PC-9 (cell line): Measurements from ENCODE around the gene PRKG1.

Experiments
- EZH2 ChIP-seq: fragments of 200-600 bp; sonication (generic); IDR thresholded peaks from 2 replicates; pipeline ENCODE4 v1.8.0; 2017; ENCODE audit warnings: antibody characterized with exemption, low read depth
- TF ChIP-seq, protein P1 (sequence below): fragments of 200-600 bp; sonication (generic); conservative IDR thresholded peaks from 2 replicates; pipeline ENCODE4 v1.6.1; 2017; ENCODE audit warnings: mixed run types, antibody characterized with exemption, mild to moderate bottlenecking, moderate library complexity

DNA sequence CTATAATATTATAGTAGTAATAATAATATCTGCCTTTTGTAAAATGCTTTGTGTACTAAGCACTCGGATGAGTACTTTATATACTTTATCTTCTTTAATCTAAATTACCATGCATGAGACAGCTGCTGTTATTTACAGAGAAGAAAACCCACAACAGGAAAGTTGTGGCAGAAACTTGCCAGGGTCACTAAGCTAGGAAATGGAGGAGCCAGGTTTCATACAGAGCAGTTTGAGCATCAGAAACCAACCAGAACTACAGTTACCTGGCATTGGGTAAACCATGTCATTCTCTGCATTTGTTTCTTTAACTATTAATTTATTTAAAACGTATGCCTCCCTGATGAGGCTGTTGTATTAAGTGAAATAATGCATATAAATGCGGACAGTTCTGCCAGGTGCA, 495.2 kb downstream of the PRKG1 start:
- TF ChIP-seq, protein P1, sequence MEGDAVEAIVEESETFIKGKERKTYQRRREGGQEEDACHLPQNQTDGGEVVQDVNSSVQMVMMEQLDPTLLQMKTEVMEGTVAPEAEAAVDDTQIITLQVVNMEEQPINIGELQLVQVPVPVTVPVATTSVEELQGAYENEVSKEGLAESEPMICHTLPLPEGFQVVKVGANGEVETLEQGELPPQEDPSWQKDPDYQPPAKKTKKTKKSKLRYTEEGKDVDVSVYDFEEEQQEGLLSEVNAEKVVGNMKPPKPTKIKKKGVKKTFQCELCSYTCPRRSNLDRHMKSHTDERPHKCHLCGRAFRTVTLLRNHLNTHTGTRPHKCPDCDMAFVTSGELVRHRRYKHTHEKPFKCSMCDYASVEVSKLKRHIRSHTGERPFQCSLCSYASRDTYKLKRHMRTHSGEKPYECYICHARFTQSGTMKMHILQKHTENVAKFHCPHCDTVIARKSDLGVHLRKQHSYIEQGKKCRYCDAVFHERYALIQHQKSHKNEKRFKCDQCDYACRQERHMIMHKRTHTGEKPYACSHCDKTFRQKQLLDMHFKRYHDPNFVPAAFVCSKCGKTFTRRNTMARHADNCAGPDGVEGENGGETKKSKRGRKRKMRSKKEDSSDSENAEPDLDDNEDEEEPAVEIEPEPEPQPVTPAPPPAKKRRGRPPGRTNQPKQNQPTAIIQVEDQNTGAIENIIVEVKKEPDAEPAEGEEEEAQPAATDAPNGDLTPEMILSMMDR: no peak
- no peak for TF ChIP-seq EZH2
